ENCODE data around the gene CLASRP.

Gene CLASRP

DNA sequence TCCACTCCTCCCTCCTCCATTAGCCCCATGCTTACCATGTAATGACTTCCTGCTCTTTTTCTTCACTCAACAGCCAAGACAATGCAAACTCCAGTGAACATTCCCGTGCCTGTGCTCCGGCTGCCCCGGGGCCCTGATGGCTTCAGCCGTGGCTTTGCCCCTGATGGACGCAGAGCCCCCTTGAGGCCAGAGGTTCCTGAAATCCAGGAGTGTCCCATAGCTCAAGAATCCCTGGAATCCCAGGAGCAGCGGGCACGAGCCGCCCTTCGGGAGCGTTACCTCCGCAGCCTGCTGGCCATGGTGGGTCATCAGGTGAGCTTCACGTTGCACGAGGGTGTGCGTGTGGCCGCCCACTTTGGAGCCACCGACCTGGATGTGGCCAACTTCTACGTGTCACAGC is 51.2 kb downstream of the CLASRP start:
- DNase-seq, result no peak

DNA sequence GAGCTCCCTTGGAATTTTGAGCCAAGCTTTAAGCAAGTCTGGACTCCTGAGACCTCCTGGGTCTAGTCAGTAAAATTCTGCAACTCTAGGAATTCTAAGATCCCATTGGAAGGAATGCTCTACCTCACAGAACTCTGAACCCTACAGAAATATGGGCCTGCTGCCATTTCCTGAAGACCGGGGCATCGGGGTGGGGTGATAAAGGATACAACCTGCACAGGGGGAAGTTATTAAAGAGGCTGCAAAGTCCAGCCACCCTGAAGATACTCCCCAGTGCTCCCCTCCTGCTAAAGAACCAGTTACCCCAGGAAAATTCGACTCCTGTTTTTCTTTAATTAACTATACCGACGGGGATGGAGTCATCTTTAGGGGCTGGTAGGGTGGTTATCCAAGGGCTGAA is 51.8 kb downstream of the CLASRP start:
- no peak for DNase-seq

DNA sequence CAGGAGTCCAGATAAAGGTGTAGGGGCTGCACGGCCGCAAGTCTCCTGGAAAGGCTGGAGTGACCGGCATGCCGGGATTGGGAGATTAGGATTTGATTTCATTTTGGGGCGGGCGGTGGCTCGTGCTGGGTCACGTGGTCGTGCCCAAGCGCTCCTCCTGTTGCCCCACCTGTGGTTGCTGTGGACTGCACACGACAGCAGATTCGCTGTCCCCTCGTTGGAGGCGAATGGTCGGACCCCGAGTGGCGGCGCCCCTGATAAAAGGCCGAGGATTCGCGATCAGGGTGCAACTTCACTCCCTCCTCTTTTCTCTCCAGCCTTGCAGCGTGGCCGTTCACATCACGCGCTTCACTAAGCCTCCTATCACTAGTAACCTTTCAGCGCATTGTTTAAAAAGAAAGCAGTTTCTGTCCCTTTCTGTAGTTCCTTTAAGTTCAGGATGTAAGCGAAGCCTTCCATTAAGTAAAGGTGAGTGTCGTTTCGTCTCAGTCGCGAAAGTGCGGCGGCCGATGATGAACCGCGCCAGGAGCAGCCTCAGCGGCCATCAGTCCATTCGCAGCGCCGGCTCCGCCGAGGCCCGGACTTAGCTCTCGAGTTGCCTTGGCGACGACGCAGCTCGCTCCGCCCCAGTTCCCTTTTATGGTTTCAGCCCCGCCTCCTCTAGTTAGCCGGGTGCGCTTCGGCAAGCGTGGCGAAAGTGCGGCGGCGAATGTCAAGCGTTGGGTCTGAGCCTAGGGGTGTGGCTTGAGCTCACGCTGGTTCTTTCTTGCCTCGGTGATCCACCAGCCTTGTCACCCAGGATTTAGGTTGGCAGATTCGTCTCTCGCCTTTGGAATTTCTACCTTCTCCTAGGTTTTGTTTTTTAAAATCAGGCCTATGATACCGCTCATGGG is 52.4 kb downstream of the CLASRP start:
- peak; percentile 98 to 99 for DNase-seq

DNA sequence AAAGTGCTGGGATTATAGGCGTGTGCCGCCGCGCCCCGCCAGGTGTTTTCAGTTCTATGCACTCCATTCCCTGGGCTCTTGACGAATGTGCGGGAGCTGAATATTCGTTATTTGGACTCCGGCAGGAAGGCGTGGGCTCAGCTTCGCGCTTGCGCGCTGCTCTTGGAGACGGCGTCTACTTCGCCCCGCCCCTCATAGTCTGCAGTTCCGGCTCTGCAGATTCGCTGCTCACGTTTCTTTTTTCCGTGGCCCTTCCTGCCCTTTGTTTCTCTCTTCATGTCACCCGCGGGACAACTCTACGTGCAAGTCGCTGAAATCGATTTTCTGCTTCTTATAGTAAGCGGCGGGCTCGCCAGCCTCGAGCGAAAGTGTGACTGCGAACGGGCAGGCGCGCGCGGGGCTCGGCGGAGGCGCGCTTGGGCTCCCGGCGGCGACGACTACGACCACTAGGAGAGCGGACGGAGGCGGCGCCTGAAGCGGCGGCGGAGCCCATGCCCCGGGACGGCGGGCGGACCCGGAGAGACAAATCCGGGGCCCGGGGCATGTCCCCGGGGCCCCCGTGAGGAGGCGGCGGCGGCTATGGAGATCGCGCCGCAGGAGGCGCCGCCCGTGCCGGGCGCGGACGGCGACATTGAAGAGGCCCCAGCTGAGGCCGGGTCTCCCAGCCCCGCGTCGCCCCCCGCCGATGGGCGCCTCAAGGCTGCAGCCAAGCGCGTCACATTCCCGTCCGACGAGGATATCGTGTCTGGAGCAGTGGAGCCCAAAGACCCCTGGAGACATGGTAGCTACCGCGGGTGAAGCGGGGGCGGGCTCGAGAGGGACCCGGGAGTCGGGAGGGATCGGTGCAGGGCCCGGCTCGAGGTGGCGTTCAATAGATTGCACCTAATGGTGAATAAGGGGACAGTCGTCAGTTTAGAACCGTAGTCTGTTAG is 54.2 kb downstream of the CLASRP start, which contains the start of gene PPP1R37:
PPP1R37 (plus strand) TSS at position 433 of the 932 bp plus-strand sequence; CDS start at position 580, 147 bp downstream.
- peak; percentile 94 for DNase-seq

DNA sequence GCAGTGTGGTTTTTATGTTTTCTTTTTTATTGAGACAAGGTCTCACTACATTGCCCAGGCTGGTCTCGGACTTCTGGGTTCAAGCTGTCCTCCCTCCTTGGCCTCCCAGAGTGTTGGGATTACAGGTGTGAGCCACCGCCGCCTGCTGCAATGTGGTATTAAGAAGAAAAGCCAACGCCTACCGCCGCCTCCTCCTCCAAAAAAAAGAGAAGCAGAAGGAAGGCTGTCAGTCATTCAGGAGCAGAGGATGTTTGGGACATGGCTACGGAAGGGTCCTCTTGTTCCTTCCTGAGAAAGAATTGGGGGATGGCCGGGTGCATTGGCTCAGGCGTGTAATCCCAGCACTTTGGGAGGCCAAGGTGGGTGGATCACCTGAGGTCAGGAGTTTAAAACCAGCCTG is 55.3 kb downstream of the CLASRP start:
- DNase-seq, result no peak

DNA sequence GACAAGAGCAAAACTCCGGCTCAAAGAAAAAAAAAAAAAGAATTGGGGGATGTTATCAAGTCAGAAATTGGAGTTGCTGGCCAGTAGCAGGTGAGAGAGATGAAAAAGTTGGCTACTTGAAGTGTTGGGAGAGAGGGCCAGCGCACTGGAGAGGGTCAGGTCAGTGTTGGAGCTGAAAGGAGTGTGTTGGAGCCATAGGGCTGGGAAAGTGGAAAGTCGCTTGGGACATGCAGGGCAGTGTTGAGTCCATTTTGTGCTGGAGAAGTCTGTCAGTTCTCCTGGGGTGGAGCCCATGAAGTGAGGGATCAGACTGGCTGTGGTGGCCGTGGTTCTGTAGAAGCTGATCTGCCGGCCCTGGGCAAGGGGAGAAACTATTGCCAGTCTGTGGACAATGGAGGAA is 55.9 kb downstream of the CLASRP start:
- DNase-seq, result no peak

DNA sequence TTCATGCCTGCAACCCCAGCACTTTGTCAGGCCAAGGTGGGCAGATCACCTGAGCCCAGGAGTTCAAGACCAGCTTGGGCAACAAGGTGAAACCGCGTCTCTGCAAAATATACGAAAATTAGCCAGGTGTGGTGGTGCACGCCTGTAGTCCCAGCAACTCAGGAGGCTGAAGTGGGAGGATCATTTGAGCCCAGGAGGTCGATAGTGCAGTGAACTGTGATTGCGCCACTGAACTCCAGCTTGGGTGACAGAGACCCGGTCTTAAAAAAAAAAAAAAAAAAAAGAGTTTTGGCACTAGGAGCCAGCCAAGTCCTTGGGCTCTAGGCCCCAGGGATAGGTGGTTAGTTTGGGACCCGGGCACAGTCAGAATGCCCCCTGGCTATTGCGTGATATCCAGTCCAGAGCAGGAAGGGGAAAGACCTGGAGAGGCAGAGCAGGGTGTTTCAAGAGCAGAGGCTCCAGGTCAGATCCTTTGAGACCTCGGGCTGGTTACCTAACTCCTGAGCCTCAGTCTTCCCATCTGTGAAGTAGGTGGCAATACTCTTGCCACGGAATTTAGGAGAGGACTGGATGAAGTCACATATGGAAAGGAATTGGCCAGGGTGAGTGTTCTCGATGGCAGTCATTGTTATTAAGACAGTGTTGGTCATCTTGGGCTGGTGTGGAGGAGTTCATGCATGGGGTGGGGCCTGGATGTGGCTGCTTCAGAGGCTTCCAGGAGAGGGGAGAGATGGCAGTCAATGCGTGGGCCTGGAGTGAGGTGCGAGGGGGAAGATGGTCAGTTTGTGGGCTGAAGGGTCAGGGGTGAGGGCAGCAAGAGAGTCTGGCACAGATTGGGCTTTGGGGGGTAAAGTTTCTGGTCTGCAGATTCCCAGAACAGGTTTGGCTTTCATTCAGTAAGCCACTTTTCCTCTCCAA is 56.9 kb downstream of the CLASRP start:
- DNase-seq, result no peak

DNA sequence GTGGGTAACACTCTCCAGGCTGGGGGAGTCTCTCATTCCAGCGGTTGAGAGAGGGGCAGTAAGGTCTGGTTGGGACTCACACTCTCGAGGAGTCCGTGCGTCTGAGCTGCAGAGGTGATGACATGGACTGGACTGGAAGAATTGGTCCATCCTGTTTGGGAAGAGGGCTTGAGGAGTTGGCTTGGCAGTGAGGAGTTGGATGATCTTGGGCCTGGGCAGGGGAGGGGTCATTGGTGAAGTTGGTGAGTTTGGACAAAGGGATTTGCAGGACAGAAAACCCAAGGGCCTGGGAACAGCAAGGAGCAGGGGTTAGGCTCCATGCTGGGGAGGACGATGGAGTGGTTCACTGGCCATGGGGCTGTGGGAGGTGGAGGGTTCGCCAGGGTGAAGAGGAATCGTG is 57.9 kb downstream of the CLASRP start:
- DNase-seq, result no peak

DNA sequence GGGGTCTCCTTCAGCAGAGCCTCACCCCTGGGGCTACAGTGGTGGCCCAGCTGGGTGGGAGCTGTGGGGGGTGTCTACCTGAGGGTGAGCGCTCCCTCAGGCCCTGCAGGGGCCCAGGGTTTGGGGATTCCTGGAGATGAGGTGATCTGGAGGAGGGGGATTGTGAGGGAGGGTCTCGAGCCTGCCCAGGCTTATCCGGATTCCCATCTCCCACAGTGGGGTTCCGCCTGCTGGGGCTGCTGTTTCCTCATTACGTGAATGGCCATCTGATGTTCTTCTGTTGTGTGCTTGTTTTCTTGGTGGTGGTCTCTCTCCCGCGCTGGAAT is 58.6 kb downstream of the CLASRP start:
- no peak for DNase-seq

DNA sequence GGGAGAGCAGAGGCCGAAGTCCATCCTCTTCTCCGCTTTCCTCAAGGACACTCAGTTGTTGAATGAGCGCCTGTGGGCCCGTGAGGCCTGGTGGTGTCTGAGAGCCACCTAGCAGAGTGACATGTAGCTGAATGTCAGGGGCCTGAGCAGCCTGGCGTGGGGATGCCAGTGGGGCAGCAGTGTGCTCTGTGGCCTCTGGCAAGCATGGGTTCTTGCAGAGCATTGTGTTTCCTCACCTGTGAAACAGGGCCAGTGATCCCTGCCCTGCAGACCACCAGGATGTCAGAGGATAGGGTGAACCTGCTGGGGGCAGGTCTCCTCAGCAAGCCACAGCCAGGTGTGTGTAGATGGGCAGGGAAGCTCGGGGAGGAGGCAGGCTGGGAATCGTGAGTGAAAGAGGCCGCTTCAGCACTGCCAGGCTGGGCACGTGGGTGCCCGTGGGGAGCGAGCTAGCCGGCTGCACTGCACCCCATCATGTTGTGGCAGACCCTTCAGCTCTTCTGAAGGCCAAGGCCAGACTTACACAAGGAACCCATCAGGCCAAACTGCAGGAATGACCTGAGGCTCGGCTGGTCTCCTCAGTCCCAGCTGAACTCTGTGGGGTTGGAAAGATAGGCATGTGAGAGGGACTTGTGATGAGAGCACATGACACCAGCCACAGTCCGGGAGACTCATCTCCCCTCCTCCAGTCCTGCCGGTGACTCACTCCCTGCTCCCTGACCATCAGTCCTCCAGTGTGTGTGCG is 59.1 kb downstream of the CLASRP start:
- DNase-seq, result no peak

DNA sequence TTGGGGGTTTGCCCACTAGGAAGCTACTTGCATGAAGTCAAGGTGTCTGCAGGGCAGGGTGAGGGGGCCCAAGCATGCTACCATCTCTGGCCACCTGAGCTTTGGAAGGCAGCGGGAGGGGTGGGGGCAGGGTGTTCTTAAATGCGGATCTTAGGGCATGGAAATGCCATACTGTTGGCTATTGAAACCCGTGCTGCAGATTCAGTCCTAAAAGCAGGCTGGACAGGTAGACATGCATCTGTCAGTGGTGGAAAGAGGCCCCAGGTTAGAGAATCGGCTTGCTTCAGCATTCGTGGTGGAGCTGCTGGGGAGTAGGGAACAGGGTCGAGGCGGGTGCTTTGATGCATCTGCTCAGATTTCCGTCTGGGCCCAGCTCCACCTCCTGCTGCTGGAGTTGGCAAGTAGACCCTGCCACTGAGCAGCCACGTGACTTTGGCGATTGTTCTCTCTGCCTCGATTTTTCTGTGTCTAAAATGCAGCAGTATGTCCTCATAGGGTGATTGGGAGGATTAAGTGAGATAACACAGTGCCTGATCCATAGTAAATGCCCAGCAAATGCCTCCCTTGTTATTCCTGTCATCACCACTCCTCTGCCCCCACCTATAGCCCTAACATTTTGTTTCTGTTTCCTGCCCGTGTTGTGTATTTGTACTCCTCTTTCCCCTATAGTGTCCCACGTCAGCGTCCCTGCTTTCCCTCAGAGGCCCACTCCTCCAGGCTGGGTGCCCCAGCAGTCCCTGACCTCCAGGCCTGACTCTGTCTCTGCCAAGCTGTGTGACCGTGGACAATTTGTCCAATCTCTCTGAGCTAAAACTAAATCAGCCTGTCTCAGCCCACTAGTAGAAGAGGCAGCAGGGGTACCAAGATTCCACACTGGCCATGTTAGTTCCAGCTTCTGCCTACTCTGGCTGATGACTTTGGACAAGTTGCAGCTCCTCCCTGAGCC is 59.9 kb downstream of the CLASRP start:
- no peak for DNase-seq

DNA sequence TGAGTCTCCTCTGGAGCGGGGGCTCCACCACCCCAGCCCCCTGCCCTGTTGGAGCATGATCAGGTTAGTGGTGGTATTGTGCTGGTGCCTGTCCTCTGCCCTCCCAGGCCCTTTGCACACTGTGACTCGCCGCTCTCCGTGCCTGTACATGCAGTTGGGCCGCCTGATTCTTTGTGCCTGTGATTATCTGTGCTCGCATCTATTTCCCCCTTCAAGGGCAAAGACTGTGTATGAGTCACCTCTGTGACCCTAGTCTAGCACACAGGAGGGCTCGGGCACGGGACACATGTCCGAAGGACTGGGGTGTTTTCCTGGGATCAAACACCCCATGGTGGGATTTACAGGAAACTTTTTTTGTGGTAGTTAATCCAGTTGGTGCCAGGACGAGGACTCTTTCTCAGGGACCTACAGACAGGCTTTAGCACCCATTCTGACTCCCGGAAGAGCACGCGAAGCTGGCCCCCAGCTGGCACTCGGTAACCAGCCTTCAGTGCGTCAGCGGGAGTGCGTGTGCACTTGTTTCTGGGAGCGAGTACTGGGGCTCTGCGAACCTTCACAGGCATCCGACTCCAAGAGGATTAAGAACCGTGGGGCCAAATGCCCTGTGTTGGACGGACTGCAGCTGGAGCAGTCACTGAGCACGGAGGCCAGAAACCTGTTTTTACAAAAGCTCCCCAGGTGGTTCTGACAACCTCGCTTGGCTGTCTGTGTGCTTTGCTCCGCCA is 60.8 kb downstream of the CLASRP start:
- DNase-seq, result no peak

DNA sequence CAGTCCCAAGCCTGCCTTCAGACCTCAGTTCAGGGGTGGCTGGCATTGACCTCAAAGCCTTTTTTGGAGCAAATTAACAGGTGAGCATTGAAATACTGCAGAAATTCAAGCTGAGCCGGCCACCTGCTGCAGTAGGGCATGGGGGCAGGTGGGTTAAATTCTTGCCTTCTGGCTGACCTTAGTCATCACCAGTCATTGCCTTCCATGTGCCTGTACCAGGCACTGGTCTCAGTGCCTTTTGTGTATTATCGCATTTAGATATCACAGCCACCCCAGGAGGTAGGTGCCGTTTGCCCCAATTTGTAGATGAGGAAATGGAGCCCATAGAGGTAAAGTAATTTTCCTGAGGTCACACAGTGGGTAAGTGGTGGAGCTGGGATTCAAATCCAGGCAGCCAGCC is 61.4 kb downstream of the CLASRP start:
- DNase-seq, result no peak

DNA sequence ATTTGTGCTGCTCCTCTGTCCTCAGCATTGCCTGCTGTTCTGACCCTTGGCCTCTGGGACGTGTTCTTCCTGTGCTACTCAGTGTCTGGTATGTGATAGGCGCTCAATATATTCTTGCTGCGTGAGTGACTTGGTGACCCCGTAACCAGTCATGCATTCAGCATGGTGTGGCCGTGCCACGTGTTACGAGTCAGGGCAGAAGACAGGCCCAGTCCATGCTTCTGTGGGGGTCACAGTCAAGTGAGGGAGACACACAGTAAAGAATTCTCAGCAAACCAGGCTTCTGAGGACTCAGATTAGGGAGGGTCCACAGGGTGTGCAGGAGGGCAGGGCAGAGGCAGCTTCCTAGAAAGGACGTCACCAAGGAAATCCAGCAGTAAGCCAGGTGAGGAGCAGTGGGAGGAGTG is 62.0 kb downstream of the CLASRP start:
- no peak for DNase-seq

DNA sequence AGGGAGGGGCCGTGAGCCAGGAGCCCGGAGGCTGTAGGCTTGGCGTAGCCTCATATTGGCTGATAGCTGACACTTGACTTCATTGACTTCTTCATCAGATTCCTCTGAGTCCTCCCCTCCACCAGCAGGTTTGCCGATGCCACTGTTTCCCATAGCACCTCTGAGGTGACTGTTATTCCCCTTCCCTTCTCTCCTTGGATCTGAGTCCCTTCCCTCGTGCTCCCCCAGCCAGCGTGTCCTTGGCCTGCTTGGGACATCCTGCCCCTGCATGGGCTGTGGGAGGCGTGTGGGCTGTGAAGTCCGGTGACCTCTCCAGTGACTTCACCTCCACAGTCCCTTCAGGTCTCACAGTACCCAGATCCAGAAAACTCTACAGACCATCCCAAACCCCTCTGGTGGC is 63.0 kb downstream of the CLASRP start:
- DNase-seq, result no peak

DNA sequence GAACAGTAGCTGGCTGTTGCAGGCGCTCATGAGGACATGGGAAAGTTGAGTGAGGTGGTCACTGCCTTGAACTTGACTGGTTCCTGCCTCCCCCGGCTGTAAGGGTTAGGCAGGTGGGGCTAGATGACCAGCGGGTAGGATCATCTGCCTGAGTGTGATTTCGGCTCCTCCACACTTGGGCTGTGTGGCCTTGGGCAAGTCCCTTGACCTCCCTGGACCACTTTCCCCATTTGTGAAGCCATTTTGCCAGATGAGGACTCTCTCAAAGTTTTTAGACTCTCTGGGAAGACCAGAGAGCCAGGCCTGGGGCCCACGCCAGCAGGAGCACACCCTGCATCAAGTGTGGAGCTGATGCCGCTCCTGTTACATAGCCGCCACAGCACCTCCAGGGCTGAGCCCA is 63.6 kb downstream of the CLASRP start:
- no peak for DNase-seq

DNA sequence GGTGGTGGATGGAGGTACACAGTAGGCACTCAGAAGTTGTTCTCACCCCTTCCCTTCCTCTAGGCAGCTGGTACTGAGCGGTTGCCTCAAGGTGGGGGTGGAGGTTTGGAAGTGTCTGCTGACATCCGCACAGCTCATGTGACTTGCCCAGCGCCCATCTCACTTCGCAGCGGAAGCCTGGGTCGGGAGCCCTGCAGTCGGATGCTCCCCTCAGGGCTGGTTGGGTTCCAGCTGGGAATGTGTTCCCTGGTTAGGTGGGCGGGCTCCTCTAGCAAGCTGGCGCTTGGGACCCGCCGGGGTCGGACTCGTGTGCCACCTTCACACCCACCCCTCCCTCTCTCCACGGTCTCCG is 64.3 kb downstream of the CLASRP start:
- DNase-seq, result no peak

DNA sequence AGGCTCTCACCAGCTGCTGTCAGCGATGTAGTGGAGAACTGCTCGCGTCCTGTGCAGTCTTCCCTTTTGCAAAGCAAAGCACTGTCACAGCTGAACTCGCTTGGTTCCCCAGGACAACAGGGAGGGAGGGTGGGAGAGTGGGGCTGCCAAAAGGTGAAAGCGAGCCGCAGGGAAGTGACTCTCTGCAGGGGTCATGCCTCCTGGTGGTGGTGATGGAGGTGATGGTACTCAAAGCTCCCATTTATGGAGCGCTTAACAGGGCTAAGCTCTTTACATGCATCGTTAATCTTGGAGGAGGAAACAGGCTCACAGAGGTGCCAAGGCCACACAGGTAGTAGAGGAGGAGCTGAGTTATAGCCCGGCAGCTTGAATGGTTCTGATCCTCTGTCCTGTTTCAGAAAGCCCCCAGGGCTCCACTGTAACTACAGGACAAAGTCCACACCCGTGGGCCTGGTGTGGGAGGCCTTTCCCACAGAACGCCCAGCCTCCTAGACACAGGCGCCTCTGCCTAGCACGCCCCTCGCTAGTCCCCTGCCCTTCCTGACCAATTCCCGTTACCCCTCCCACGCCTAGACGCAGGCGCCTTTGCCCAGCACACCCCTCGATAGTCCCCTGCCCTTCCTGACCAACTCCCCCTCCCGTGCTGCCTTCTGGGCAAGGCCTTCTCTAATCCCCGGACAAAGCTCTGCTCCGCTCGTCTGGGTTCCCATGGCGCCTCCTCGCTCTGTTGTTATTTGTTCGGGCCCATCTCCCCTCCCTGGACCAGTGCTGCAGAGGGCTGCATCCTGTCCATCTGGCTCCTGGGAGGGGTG is 64.9 kb downstream of the CLASRP start:
- peak; percentile 84 to 89 for DNase-seq

DNA sequence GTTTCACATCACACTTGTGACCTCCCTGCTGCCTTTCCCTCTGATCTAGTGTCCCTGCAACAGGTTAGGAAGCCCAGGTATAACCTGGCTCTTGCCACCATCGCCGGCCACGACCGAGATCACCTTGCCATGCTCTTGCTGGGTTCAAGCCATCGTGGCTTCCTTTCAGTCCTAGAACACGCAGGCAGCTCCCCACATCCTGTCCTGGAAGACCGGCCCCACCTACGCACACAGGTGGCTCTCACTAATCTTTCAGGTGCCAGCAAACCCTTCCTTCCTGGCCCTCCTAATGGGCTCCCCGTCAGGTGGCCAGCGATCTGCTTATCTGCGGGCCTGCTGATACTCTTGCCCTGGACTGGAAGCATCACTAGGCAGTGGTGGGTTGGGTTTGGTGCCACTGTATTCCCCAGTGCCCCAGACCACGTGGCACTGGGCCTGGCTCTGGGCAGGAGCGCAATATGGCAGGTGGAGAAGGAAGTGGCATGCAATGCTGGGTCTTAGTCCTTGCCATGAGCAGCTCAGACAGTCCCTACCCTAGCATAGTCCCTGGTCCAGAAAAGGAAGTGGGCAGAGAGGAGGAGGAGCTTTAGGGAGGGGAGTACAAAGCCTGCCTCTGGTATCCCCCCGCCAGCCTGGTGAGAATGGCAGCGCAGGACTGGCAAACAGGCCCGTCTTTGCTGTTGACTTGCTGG is 66.0 kb downstream of the CLASRP start:
- no peak for DNase-seq

Data from NCI-H187 (cell line).